Central memory CD8-positive, alpha-beta T cell (primary cell): ENCODE data around the gene OR1Q1.
"Not testable (repeated sequence)": the region's sequence is repeated elsewhere in the genome, so short reads cannot be mapped to it uniquely, and the experiment has no call there.

ENCODE experiments used
- ATAC-seq: fragments of 150-1000 bp; cut with Tn5 transposase; replicated peaks from 2 replicates; pipeline ENCODE4 v1.10.0; 2022; ENCODE audit warnings: mild to moderate bottlenecking, moderate FRiP score, moderate number of reproducible peaks; ENCODE audit not compliant: poor library complexity, severe bottlenecking; ENCODE audit errors: extremely low read depth
- DNase-seq, 2 donors: peaks; one replicate each; pipeline ENCODE4 v3.0.0; 2021; ENCODE audit warnings: low spot score in 2 of 2
- H3K27ac Mint-ChIP-seq: one replicate; pipeline ENCODE4 v1.8.0; 2022; ENCODE audit warnings: low read depth, mild to moderate bottlenecking, moderate library complexity, mixed read lengths
- H3K27me3 Mint-ChIP-seq: one replicate; pipeline ENCODE4 v1.8.0; 2022; ENCODE audit warnings: mixed read lengths
- H3K36me3 Mint-ChIP-seq: one replicate; pipeline ENCODE4 v1.8.0; 2022; ENCODE audit warnings: mild to moderate bottlenecking, moderate library complexity, mixed read lengths; ENCODE audit not compliant: insufficient read depth
- H3K4me1 Mint-ChIP-seq: one replicate; pipeline ENCODE4 v1.8.0; 2022; ENCODE audit warnings: mixed read lengths
- H3K4me3 Mint-ChIP-seq: one replicate; pipeline ENCODE4 v1.8.0; 2022; ENCODE audit warnings: mild to moderate bottlenecking, moderate library complexity, mixed read lengths
- H3K9me3 Mint-ChIP-seq: one replicate; pipeline ENCODE4 v1.8.0; 2022; ENCODE audit warnings: mixed read lengths

Gene OR1Q1

GRCh38 chr9:122614362-122614761 lies at the start of gene OR1Q1:
TSS of gene OR1Q1 (plus strand) at chr9:122614738. CDS start at chr9:122614738, 0 bp downstream.
- no peaks in the 10 kb centered on the region for H3K4me1 Mint-ChIP-seq
- H3K4me3 Mint-ChIP-seq = no peak within 1 kb of the TSS
- DNase-seq = no peak
- no peaks in the 10 kb centered on the region for H3K9me3 Mint-ChIP-seq
- peaks cover 61% of the 10 kb centered on the region for H3K27me3 Mint-ChIP-seq
- no peak for ATAC-seq
- H3K27ac Mint-ChIP-seq = no peak within 1 kb of the TSS
- no peaks in the 10 kb centered on the region for H3K36me3 Mint-ChIP-seq

GRCh38 chr9:122567901-122568300 lies 46.6 kb upstream of the OR1Q1 start:
- no peak overlapping the region for H3K27ac Mint-ChIP-seq

GRCh38 chr9:122572456-122572855 lies 42.1 kb upstream of the OR1Q1 start:
- DNase-seq = no peak
- Mint-ChIP-seq H3K4me1 (no peaks in the 10 kb centered on the region), H3K27ac (no peak overlapping the region), H3K4me3 (no peak overlapping the region), H3K9me3 (no peaks in the 10 kb centered on the region), H3K27me3 (peaks cover 13% of the 10 kb centered on the region), H3K36me3 (no peaks in the 10 kb centered on the region)
- no peak for ATAC-seq

More at GRCh38 chr9:122567901-122568300, 46.6 kb upstream of the OR1Q1 start:
- ATAC-seq (no peak), DNase-seq (no peak)
- Mint-ChIP-seq H3K4me1 (no peaks in the 10 kb centered on the region), H3K27me3 (peaks cover 53% of the 10 kb centered on the region), H3K4me3 (no peak overlapping the region), H3K36me3 (no peaks in the 10 kb centered on the region), H3K9me3 (no peaks in the 10 kb centered on the region)

GRCh38 chr9:122579874-122580273 lies 34.7 kb upstream of the OR1Q1 start:
- H3K36me3 Mint-ChIP-seq = no peaks in the 10 kb centered on the region
- no peak for ATAC-seq
- H3K4me1 Mint-ChIP-seq = no peaks in the 10 kb centered on the region
- H3K4me3 Mint-ChIP-seq = no peak overlapping the region
- no peak overlapping the region for H3K27ac Mint-ChIP-seq
- peaks cover 23% of the 10 kb centered on the region for H3K27me3 Mint-ChIP-seq
- DNase-seq = no peak
- no peaks in the 10 kb centered on the region for H3K9me3 Mint-ChIP-seq

GRCh38 chr9:122580360-122580759 lies 34.2 kb upstream of the OR1Q1 start:
- no peaks in the 10 kb centered on the region for H3K4me1 Mint-ChIP-seq
- H3K9me3 Mint-ChIP-seq = no peaks in the 10 kb centered on the region
- no peak overlapping the region for H3K27ac Mint-ChIP-seq
- no peak for DNase-seq
- H3K4me3 Mint-ChIP-seq = no peak overlapping the region
- H3K27me3 Mint-ChIP-seq = peaks cover 23% of the 10 kb centered on the region
- no peaks in the 10 kb centered on the region for H3K36me3 Mint-ChIP-seq
- ATAC-seq = no peak

GRCh38 chr9:122583284-122583683 lies 31.3 kb upstream of the OR1Q1 start, which contains the start of gene OR1L8:
TSS of gene OR1L8 (minus strand) at chr9:122583384. CDS start at chr9:122568477, 14,907 bp downstream.
- not testable (repeated sequence) for ATAC-seq, DNase-seq, H3K4me1 Mint-ChIP-seq, H3K36me3 Mint-ChIP-seq, H3K27ac Mint-ChIP-seq, H3K4me3 Mint-ChIP-seq, H3K9me3 Mint-ChIP-seq
- peaks cover 16% of the 10 kb centered on the region for H3K27me3 Mint-ChIP-seq

GRCh38 chr9:122605691-122606090 lies 8.8 kb upstream of the OR1Q1 start:
- Mint-ChIP-seq H3K4me3 (no peak overlapping the region), H3K27me3 (peaks cover 56% of the 10 kb centered on the region), H3K4me1 (no peaks in the 10 kb centered on the region), H3K9me3 (no peaks in the 10 kb centered on the region), H3K27ac (no peak overlapping the region), H3K36me3 (no peaks in the 10 kb centered on the region)
- ATAC-seq = no peak
- DNase-seq = no peak

- peaks cover 59% of the 10 kb centered on the region for H3K27me3 Mint-ChIP-seq
- H3K4me3 Mint-ChIP-seq = no peak overlapping the region
- no peak for ATAC-seq
- DNase-seq = no peak
- no peaks in the 10 kb centered on the region for H3K9me3 Mint-ChIP-seq
- no peak overlapping the region for H3K27ac Mint-ChIP-seq
- no peaks in the 10 kb centered on the region for H3K4me1 Mint-ChIP-seq
- H3K36me3 Mint-ChIP-seq = no peaks in the 10 kb centered on the region
These were observed 8.0 kb upstream of the OR1Q1 start for GRCh38 chr9:122606587-122606986.

GRCh38 chr9:122609804-122610203 lies 4.7 kb upstream of the OR1Q1 start:
- ATAC-seq = no peak
- H3K4me1 Mint-ChIP-seq = no peaks in the 10 kb centered on the region
- H3K9me3 Mint-ChIP-seq = no peaks in the 10 kb centered on the region
- peaks cover 47% of the 10 kb centered on the region for H3K27me3 Mint-ChIP-seq
- H3K36me3 Mint-ChIP-seq = no peaks in the 10 kb centered on the region
- no peak overlapping the region for H3K4me3 Mint-ChIP-seq
- no peak overlapping the region for H3K27ac Mint-ChIP-seq
- no peak for DNase-seq

- Mint-ChIP-seq H3K27ac (no peak overlapping the region), H3K4me1 (no peaks in the 10 kb centered on the region), H3K4me3 (no peak overlapping the region), H3K36me3 (no peaks in the 10 kb centered on the region), H3K9me3 (no peaks in the 10 kb centered on the region), H3K27me3 (peaks cover 76% of the 10 kb centered on the region)
- DNase-seq (no peak), ATAC-seq (no peak)
These were observed 5.5 kb downstream of the OR1Q1 start for GRCh38 chr9:122619996-122620395.

- no peaks in the 10 kb centered on the region for H3K36me3 Mint-ChIP-seq
- peaks cover 28% of the 10 kb centered on the region for H3K9me3 Mint-ChIP-seq
- no peak overlapping the region for H3K27ac Mint-ChIP-seq
- H3K4me1 Mint-ChIP-seq = no peaks in the 10 kb centered on the region
- H3K27me3 Mint-ChIP-seq = peaks cover 64% of the 10 kb centered on the region
- DNase-seq (no peak), ATAC-seq (no peak)
- H3K4me3 Mint-ChIP-seq = no peak overlapping the region
These were observed 27.7 kb downstream of the OR1Q1 start for GRCh38 chr9:122642226-122642625.

- DNase-seq (no peak), ATAC-seq (no peak)
- no peaks in the 10 kb centered on the region for H3K9me3 Mint-ChIP-seq
- H3K27ac Mint-ChIP-seq = no peak overlapping the region
- H3K4me1 Mint-ChIP-seq = no peaks in the 10 kb centered on the region
- H3K4me3 Mint-ChIP-seq = no peak overlapping the region
- peaks cover 29% of the 10 kb centered on the region for H3K27me3 Mint-ChIP-seq
- no peaks in the 10 kb centered on the region for H3K36me3 Mint-ChIP-seq
These were observed 41.8 kb downstream of the OR1Q1 start for GRCh38 chr9:122656378-122656777.

- DNase-seq (no peak), ATAC-seq (no peak)
- no peak within 1 kb of the TSS for H3K4me3 Mint-ChIP-seq
- no peak within 1 kb of the TSS for H3K27ac Mint-ChIP-seq
- H3K4me1 Mint-ChIP-seq = no peaks in the 10 kb centered on the region
- peaks cover 37% of the 10 kb centered on the region for H3K27me3 Mint-ChIP-seq
- no peaks in the 10 kb centered on the region for H3K9me3 Mint-ChIP-seq
- H3K36me3 Mint-ChIP-seq = no peaks in the 10 kb centered on the region
These were observed 43.0 kb downstream of the OR1Q1 start, which contains the start of gene OR1B1 for GRCh38 chr9:122657527-122657926. TSS of gene OR1B1 (minus strand) at chr9:122657627.

GRCh38 chr9:122661416-122661815 lies 46.9 kb downstream of the OR1Q1 start, which contains the start of gene OR1L1:
TSS of gene OR1L1 (plus strand) at chr9:122661716. CDS start at chr9:122661716, 0 bp downstream.
- no peaks in the 10 kb centered on the region for H3K4me1 Mint-ChIP-seq
- ATAC-seq = no peak
- H3K27me3 Mint-ChIP-seq = peaks cover 34% of the 10 kb centered on the region
- H3K4me3 Mint-ChIP-seq = no peak within 1 kb of the TSS
- DNase-seq = no peak
- peaks cover 1% of the 10 kb centered on the region for H3K9me3 Mint-ChIP-seq
- H3K27ac Mint-ChIP-seq = no peak within 1 kb of the TSS
- H3K36me3 Mint-ChIP-seq = no peaks in the 10 kb centered on the region
